Measurements from ENCODE around the gene FLRT3.

GRCh38 chr20:14361509-14362345 lies 24.3 kb upstream of the FLRT3 start:
- TF ChIP-seq, protein P1, sequence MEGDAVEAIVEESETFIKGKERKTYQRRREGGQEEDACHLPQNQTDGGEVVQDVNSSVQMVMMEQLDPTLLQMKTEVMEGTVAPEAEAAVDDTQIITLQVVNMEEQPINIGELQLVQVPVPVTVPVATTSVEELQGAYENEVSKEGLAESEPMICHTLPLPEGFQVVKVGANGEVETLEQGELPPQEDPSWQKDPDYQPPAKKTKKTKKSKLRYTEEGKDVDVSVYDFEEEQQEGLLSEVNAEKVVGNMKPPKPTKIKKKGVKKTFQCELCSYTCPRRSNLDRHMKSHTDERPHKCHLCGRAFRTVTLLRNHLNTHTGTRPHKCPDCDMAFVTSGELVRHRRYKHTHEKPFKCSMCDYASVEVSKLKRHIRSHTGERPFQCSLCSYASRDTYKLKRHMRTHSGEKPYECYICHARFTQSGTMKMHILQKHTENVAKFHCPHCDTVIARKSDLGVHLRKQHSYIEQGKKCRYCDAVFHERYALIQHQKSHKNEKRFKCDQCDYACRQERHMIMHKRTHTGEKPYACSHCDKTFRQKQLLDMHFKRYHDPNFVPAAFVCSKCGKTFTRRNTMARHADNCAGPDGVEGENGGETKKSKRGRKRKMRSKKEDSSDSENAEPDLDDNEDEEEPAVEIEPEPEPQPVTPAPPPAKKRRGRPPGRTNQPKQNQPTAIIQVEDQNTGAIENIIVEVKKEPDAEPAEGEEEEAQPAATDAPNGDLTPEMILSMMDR (conservative IDR thresholded peaks at IDR 0.05; ENCODE audit: low read depth in 2 of 2): no peak
- TF ChIP-seq ZNF462 (CRISPR knock-in tag; IDR thresholded peaks at IDR 0.05) (no peak), POLR2AphosphoS5 (IDR thresholded peaks at IDR 0.05; ENCODE audit: low read depth) (no peak), EZH2 (IDR thresholded peaks at IDR 0.05; ENCODE audit: low read depth, unreplicated experiment) (no peak), EZH2phosphoT487 (IDR thresholded peaks at IDR 0.05; ENCODE audit: unreplicated experiment) (no peak), CREB1 (CRISPR knock-in tag; IDR thresholded peaks at IDR 0.05; ENCODE audit: low read depth) (no peak), JUNB (IDR thresholded peaks at IDR 0.05; ENCODE audit: unreplicated experiment) (no peak), ZNF331 (CRISPR knock-in tag; IDR thresholded peaks at IDR 0.05; ENCODE audit: low read depth) (no peak), NANOG (IDR thresholded peaks at IDR 0.05; ENCODE audit: borderline replicate concordance) (no peak)
- TF ChIP-seq, protein P2, sequence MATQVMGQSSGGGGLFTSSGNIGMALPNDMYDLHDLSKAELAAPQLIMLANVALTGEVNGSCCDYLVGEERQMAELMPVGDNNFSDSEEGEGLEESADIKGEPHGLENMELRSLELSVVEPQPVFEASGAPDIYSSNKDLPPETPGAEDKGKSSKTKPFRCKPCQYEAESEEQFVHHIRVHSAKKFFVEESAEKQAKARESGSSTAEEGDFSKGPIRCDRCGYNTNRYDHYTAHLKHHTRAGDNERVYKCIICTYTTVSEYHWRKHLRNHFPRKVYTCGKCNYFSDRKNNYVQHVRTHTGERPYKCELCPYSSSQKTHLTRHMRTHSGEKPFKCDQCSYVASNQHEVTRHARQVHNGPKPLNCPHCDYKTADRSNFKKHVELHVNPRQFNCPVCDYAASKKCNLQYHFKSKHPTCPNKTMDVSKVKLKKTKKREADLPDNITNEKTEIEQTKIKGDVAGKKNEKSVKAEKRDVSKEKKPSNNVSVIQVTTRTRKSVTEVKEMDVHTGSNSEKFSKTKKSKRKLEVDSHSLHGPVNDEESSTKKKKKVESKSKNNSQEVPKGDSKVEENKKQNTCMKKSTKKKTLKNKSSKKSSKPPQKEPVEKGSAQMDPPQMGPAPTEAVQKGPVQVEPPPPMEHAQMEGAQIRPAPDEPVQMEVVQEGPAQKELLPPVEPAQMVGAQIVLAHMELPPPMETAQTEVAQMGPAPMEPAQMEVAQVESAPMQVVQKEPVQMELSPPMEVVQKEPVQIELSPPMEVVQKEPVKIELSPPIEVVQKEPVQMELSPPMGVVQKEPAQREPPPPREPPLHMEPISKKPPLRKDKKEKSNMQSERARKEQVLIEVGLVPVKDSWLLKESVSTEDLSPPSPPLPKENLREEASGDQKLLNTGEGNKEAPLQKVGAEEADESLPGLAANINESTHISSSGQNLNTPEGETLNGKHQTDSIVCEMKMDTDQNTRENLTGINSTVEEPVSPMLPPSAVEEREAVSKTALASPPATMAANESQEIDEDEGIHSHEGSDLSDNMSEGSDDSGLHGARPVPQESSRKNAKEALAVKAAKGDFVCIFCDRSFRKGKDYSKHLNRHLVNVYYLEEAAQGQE (IDR thresholded peaks at IDR 0.05; ENCODE audit: unreplicated experiment): no peak
